Activated CD4-positive, CD25-positive, alpha-beta regulatory T cell treated with anti-CD3 and anti-CD28 coated beads, Interleukin-2, amount 50 U/mL, for 24 hours (primary cell): ENCODE data around the gene DCLK2.

Experiments
- ATAC-seq, 2 donors: fragments of 150-1000 bp; cut with Tn5 transposase; one replicate each; pipeline ENCODE4 v1.10.0; 2021; ENCODE audit warnings: mild to moderate bottlenecking in 1 of 2, moderate library complexity in 1 of 2

DCLK2 gene

DNA sequence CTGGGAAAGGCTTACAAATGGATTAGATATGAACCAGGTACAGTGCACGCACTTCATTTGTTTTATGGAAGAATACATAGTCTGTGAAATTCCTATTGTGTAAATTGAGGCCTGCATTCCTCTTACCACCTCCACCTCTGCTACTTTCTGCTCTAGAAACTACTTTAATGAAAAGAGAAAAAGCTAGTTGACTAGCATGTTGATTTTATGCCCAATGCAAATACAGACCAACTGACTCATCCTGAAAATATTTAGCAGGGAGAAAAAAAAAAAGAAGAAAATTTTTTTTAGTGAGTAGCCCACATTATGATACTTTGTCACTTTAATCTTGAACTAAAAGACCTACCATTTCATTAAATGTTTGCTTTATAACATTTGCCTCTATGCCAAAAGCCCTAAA is 41.2 kb downstream of the DCLK2 start:
- no peak for ATAC-seq

DNA sequence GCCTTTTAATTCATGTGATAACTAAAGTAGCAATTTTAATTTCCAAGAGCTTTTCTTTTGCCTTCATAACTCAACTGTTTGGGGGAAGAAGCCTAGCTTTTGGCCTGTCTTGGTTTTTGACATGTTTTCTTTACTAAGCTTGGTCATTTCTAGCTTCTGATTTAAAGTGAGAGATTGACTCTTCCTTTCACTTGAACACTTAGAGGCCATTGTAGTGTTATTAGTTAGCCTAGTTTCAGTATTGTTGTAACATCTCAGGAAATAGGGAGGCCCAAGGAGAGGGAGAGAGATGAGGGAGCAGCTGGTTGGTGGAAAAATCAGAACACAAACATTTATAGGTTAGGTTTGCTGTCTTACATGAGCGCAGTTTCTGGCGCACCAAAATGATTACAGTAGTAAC is 44.8 kb downstream of the DCLK2 start:
- no peak for ATAC-seq

DNA sequence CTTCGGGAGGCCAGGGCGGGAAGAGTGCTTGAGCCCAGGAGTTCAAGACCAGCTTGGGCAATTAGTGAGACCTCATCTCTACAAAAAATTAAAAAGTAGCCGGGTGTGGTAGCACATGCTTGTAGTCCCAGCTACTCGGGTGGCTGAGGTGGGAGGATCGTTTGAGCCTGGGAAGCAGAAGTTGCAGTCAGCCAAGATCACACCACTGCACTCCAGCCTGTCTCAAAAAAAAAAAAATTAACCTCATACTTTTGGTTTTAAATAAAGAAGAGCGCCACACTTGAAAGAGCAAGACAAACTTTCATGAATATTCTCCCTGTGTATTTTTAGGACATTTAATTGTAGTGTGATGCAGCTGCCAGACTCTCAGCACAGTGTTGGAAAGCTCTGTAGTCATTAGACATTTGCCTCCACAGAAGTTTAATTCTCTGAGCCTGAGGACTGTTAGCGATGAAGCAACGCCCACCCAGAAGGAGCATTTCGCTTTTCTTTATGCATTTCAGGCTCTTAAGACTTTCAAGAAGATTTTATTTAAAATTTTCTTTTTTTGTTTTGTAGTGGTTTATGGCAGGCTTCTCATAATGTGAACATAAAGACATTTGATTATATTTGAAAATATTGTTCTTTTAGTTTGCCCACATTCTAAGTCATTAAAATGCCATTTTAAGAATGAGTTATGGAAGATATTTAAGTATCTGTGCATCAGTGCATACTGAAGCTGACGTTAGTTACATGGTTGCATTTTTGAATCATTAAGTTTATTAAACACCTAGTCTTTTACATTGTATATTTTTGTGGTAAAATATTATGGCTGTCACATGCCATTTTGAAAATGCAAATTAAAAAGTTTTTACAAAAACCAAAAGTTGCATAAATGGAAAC is 45.8 kb downstream of the DCLK2 start:
- no peak for ATAC-seq

DNA sequence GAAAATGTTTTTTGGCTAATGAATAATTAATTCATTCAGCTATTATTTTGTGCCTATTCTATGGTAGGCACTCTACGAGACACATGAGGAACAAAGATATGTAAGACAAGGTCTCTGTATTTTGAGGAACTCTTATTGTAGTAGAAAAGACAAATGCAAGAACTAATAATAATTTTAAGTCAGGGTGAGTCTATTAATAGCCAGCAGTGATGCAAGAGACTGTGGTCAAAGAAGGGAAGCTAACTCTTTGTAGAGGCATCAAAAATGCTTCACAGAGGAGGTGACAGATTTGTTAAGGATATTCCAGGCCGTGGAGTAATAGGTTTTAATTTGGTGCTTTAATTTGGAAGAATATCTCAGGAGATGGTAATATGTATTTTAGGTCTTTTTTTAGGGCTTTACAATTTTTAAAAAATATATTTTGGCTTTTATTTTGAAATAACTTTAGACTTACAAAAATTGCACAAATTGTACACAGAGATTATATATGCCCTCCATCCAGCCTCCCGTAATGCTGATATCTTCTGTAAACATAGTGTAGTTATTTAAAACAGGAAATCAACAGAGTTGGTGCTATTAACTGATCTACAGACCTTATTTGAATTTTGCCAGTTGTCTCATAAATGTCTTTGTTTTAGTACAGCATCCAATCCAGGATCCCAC is 48.1 kb downstream of the DCLK2 start:
- ATAC-seq: no peak

DNA sequence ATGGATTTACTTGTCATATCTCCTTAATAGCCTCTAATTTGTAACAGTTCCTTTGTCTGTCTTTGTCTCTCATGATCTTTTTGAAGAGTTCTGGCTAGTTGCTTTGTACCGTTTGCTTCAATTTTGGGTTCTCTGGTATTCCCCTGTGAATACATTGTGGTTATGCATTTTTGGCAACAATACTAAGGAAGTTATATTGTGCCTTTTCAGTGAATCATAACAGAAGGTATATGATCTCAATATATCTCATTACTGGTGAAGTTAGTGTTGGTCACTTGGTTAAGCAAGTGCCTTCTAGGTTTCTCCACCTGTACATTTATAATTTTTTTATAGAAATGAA is 48.6 kb downstream of the DCLK2 start:
- ATAC-seq: no peak

DNA sequence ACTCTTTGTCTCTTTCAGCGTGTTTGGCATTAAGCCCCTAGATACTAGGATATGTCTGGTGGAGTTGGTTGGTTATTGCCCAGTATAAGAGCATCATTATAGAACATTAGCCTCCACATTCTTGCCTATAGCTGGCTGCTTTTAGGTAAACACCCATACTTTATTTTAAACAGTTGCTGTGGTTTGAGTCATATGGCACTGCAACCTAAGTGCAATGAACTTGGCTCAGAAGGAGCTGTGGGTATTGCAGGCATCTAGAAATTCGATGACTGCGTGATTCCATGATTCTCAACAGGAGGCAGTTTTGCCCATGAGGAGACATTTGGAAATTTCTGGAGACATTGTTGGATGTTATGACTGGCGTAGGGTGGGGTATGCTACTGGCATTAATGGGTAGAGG is 49.5 kb downstream of the DCLK2 start:
- ATAC-seq: no peak

DNA sequence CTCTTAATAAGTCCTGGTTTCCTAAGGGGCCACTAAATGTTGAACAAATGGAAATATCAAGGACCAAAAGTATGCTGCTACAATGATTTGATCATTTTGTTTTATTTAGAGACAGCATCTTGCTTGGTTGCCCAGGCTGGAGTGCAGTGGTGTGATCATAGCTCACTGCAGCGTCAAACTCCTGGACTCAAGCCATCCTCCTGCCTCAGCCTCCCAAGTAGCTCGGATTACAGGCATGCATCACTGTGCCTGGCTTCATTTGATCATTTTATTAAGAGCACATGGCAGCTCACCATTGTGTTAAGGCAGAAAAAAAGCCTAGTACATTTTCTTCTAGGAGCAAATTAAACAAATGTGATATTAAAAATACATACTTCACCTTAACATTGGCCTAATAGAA is 52.7 kb downstream of the DCLK2 start:
- no peak for ATAC-seq

DNA sequence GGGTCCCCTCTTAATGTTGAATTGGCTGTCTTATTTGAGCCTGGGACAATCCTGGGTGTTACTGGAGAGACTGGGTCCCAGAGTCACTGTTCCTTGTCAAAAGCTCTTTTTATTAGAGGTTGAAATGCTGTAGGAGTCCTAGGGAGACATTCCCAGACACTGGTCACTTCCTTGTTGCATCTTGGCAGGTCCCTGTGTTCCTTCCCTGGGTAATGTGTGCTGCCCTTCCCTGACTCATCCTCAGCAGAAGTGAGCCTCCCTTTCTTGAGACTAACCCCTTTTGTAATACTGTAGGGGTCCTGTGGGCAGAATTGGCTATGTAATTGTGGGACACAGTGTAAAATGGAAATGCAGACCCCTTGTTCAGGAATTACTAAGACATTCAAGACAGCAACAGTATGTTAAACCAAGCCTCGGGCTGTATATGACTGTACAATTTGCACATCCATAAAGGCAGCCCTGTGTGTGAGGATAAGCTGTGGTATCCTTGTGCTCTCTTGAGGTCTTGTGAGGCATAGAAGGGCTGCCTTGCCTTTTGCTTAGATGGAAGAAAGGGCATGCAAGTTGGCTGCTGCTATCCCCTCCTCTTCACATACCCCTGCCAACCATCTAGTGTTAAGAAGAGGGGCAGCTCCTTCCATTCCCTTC is 53.5 kb downstream of the DCLK2 start:
- no peak for ATAC-seq

DNA sequence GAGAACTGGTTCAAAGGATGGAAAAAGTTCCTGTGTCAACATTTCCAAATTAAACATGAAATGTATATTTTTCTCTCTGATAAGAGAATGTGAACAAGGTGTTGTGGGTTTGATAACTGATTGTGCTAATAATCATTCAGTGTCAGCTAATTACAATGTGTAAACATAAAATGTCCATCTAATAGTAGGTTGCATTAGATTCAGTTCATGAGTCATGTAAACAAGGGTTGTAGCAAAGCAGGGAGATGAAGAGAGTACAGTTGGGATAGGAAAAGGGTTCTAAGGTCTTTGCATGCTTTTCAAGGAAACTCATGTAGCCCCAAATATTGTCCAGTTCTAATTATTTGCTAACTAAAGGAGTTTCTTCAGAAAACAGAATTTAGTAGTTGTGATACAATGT is 55.4 kb downstream of the DCLK2 start:
- ATAC-seq: no peak

DNA sequence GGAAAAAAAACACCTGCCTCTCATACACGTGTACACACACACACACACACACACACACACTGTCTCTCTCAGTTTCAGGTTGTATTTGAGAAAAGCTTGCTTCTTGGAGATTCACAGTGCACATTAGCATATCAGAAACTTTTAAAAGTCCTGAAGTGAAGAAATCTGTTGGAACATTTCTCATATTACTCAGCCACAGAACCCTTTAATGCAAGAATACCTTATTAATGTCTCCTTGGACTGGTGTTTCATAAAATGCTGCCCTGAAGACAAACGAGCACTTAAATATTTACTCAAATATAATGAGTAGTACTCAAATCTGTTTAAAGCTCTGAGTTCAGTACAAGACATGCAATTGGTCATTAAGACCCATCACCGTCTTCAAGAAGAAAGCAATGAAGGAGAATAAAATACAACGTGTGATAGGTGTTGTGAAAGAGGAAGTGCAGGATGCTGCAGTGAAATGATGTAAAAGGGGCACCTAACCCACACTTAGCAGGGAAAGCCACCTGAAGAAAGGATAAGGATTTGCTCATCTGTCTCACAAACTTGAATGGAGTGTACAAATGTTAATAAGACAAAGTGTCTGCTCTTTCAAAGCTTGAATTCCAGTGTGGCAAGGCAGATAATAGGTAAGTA is 57.0 kb downstream of the DCLK2 start:
- no peak for ATAC-seq

DNA sequence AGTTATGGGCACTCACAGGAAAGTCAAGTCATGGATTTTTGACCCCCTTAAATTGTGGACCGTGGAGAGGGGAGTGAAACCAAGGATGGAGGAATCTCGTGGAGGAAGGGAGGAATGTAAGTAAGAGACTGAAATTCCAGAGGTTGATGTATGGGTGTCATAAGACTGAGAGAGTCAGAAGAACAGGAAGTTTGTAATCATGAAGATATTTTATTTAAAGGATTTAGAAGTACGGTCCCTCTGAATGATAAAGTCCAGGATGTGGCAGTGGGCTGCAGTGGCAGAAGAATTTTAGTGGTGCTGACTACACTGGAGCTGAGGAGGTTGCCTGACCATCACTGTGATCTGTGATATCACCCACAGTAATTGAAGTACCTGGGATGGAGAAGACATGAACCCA is 57.8 kb downstream of the DCLK2 start:
- no peak for ATAC-seq

DNA sequence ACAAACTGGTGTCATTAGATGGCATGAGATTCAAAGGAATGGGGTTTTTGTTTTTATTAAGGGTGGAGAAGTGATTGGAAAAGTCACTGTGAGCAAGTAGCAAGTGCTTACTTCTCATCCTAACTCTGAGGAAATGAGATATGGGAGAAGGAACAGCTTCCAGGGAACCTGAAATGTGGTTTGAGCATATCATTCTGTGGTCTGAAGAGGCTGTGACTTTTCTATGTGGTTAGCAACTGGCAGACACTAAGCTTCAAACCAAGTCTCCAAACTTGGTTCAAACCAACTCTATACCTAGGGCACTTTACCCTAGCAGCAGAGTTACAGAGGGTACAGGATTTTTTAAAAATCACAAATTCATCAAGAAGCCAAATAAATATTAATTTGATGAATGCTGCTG is 58.2 kb downstream of the DCLK2 start:
- ATAC-seq: no peak

DNA sequence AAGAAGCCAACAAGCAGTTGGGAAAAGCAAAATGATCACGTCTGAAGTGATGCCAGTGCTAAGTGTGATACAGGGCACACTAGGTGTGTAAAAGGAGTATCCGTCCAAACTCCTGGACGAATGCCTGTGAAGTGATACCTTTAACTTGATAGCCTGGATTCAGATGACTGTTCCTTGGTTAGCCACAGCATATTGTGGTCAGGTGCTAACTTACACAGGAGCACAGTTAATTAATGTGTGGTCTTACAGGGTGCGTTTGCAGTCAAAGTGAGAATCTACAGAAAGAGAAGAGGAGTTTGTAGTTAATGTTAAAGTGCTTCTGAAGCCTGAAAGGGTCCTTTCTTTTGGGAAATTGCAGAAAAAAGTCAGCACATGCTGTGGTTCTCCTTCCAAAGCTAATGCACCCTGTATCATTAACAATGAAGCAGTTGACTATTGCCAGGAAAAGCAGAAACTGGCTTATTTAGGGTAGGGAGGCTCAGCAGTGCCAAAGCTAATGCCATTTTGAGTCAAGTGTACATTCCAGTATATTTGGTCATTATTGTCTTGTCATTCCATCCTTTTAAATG is 61.1 kb downstream of the DCLK2 start:
- no peak for ATAC-seq

DNA sequence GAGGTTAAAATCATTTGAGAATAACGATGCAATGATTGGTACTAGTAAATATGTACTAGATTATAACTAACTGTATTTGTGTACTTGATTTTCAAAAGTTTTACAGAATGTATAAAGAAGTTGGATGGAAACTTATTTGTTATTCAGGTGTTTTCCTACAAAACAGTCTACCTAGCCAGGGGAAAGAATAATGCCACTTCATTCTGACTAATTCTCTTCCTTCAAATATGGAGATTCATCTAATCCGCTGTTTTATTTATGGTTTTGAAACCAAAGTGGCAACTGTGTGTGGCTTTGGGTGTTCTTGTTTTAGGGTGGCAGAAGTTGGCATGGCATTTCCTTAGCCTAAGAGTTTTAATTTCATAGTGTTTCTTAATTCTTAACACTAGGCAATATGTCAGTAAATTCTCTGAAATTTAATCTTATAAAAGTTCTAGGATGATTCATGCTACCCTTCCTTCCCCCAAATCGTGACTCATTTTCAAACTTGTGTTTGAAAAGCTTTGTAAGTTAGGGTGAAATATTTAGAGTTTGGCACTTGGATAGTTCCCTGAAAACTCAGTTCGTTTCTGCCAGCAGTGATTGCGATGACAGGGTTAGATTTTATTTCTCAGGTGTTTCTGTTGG is 62.6 kb downstream of the DCLK2 start:
- ATAC-seq: no peak

DNA sequence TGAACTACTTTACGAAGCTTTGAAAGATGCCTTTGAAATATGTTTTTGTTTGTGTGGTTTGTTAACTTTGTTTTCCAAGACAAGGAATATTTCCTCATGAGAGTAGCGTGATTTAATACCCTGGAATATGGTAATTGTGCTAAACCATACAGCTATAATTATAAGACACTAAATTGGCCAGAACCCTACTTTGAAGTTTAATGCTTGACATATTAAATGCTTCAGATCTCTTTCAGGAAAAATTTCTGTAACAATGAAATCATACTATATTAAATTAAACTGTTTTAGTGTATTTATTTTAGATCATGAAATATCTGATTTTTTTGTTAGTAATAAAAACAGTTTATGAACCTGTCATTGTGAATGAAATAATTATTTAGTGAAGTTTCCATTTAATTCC is 63.5 kb downstream of the DCLK2 start:
- no peak for ATAC-seq

DNA sequence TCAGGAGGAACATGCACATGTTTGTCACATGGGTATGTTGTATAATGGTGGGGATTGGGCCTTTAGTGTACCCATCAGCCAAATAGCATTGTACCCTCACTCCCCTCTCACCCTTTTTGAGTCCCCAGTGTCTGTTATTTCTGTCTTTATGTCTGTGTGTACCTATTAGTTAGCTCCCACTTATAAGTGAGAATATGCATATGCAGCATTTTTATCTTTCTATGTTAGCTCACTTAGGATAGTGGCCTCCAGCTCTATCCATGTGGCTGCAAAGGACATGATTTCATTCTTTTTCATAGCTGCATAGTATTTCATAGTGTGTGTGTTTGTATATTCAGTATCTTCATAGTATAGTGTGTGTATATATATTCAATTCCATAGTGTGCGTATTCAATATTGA is 64.6 kb downstream of the DCLK2 start:
- no peak for ATAC-seq

DNA sequence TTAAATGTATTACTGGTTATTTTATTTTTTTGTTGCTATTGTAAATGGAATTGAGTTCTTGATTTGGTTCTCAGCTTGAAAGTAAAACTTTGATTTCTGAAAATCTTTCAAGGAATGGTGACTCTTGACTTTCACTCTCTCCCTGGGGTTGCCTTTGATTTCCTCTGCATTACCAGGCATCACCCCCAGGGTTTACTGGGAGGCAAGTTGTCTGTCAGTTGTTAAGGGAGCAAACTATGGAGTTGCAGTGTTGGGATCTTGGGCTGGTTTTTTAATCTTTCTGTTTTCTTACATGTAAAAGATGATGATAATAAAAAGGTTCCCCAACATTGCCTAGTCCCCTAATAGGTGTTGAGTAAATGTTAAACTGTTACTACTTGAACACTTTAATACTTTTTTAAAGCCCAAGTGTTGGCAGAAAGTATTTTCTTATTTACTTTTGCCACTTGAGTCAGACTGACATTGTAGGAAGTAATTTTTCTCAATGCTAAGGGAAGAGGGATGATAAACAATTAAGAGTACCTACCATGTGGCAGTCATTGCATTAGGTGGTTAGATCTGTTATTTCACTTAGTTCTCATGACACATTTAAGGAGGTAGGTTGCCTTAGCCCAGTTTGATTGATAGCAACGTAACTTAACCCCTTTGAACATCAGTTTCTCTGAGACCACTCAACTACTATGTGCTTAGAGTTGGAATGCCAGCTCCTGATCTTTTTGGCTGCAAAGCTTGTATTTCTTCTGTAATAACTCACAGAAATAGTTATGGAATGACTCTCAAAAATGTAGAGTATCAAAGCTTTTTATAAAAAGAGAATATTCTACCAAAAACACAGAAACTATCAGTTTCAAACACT is 67.1 kb downstream of the DCLK2 start:
- ATAC-seq: no peak

DNA sequence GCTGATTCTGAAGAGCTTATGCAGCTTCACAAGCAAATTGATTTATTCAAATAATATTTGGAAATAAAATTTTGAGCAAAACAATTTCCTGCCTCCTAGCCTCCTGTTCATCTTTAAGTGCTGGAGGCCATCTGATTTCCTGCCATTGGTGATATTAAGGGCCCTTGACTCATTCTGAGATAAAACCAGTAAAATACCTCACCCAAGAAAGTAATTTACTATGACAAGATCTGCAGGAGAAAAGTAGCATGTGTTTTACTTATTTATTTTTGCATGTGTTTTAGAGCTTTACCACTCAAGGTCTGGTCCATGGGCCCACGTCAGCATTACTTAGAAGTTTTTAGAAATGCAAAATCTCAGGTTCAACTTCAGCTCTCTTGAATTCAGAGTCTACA is 67.7 kb downstream of the DCLK2 start:
- ATAC-seq: no peak

DNA sequence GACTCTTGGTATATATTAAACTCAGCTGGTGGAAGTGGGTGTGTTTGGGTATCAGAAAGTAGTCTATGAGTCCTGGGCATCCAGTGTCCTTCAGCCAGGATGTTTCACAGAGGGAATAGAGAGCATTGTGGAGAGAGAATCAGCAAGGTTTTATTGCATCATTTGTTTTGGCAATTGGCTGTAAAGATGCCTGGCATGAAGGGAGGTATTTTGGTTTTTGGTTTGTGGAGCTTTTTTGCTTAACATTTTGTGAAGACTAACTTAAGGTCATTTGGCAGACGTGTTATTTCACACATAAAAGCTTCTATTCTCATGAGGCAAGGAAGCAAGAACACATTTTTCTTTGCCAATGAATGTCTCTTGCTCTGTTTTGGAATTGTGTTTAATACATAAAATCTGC is 71.1 kb downstream of the DCLK2 start:
- no peak for ATAC-seq

DNA sequence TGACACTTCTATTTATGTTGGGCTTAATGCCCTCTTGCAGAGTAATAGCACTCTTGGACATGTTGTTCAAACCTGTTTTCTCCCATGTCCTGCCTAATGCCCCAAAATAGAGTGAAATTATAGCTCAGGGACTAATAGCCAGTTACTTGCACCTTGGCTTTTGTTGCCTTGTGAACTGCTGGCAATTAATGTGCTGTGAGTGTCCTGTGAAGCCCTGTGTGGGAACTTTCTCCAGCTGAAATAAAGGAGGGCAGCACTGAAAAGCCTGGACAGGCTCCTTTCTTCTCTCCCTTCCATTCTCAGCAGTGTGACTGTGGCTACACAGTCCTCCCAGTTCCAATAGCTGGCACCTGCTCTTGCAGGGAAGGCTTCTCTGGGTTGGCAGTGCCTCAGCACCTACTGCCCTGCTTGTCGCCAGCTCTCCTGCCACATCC is 72.4 kb downstream of the DCLK2 start:
- no peak for ATAC-seq

DNA sequence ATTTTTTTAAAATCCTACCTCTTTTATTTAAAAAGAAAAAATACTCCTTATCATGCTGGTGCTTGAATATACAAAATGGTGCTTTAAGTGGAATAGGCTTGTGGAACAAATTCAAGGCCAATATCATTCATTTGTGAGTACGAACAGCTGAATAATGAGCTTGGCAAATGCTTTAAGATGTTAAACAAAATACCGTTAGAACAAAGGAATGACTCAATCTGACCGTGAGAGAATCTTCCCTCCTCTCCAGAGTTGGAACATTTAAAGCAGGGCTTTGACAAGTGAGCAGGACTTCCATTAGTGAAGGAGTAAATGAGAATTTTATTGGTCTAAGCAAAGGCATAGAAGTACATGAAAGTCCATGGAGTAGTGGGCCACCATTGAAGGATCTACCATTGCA is 74.5 kb downstream of the DCLK2 start:
- ATAC-seq: no peak

DNA sequence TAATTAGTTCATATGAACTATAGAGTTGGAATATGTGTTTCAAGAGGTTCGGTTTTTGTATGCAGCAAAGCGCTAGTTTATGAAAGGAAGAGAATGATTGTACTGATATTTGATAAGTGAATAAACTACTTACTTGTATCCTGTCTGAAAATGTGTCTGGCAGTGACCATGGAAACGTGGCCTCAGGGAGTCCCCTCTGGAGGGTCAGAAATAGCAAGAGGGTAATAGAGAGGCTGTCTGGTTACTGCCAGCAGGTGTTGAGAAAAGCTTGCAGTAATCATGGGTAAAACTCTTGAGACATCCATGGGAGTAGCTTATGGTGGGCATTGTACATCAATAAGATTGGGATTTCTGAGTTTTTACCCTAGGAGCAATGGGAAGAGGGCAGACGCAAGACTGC is 77.1 kb downstream of the DCLK2 start:
- ATAC-seq: no peak
